ENCODE measurements around the gene KLHL20.

KLHL20 gene

GRCh38 chr1:173775578-173776226 lies 60.9 kb downstream of the KLHL20 start:
- TF ChIP-seq CTCF (IDR thresholded peaks at IDR 0.05), result no peak

- TF ChIP-seq CTCF (IDR thresholded peaks at IDR 0.05), result no peak
Observed at GRCh38 chr1:173779936-173780335, 65.2 kb downstream of the KLHL20 start.

GRCh38 chr1:173784997-173785396 lies 70.2 kb downstream of the KLHL20 start:
- no peak for TF ChIP-seq CTCF (IDR thresholded peaks at IDR 0.05)

- no peak for TF ChIP-seq CTCF (IDR thresholded peaks at IDR 0.05)
Observed at GRCh38 chr1:173789841-173790240, 75.1 kb downstream of the KLHL20 start.

GRCh38 chr1:173798078-173798477 lies 83.3 kb downstream of the KLHL20 start:
- no peak for TF ChIP-seq CTCF (IDR thresholded peaks at IDR 0.05)

- TF ChIP-seq CTCF (IDR thresholded peaks at IDR 0.05), result no peak
Observed at GRCh38 chr1:173802961-173803360, 88.2 kb downstream of the KLHL20 start.

- no peak for TF ChIP-seq CTCF (IDR thresholded peaks at IDR 0.05)
Observed at GRCh38 chr1:173818459-173818858, 103.7 kb downstream of the KLHL20 start.

GRCh38 chr1:173821680-173822079 lies 106.9 kb downstream of the KLHL20 start:
- TF ChIP-seq CTCF (IDR thresholded peaks at IDR 0.05), result no peak
